IMR-90 (cell line): ENCODE measurements around the gene JMJD7. TPM values are rescaled to one million over a fixed set of nuclear protein-coding genes. Genes with fewer than 3 reads are reported as not detected.

Experiments used
- ATAC-seq: fragments of 200-7000 bp; cut with Tn5 transposase; 2 replicates; pipeline ENCODE4 v1.9.1; 2020; ENCODE audit warnings: low read depth, mild to moderate bottlenecking, moderate library complexity
- BruUV-seq: library from RNA; stranded (reverse); fragments of 400-500 nt; replicated peaks from 2 replicates; lab custom pipeline; 2021; lab: Mats Ljungman, UMichigan
- CTCF ChIA-PET: fragments of 300-600 bp; formaldehyde crosslinking; extraction: SDS; loops from one replicate; lab custom pipeline; 2021; ENCODE audit warnings: antibody characterized with exemption; lab: Yijun Ruan, JAX
- POLR2A ChIA-PET: fragments of 300-600 bp; sonication (Branson Sonifier 250); formaldehyde crosslinking; loops from one replicate; lab custom pipeline; 2022; ENCODE audit warnings: antibody characterized with exemption; ENCODE audit not compliant: unreplicated experiment; lab: Charles Lee
- DNase-seq: peaks from one replicate; pipeline ENCODE4 v3.0.0; 2013
- H2AFZ ChIP-seq: replicated peaks from 2 replicates; pipeline ENCODE3; 2013; ENCODE audit warnings: low read length, mild to moderate bottlenecking; ENCODE audit not compliant: poor library complexity
- H2AK5ac ChIP-seq: 2 replicates; pipeline ENCODE4 v1.6.1; 2013; ENCODE audit warnings: low read depth, low read length, inconsistent platforms
- H2AK9ac ChIP-seq: replicated peaks from 2 replicates; pipeline ENCODE3; 2013; ENCODE audit warnings: mild to moderate bottlenecking, low read depth, low read length, moderate library complexity; ENCODE audit not compliant: poor library complexity
- H2BK120ac ChIP-seq: 2 replicates; pipeline ENCODE4 v1.6.1; 2013; ENCODE audit warnings: low read depth, low read length, inconsistent platforms
- H2BK15ac ChIP-seq: 3 replicates; pipeline ENCODE4 v1.6.1; 2013; ENCODE audit warnings: low read depth, low read length, inconsistent platforms
- H2BK20ac ChIP-seq: 2 replicates; pipeline ENCODE4 v1.6.1; 2013; ENCODE audit warnings: low read depth, mild to moderate bottlenecking, inconsistent platforms, low read length, moderate library complexity
- H2BK5ac ChIP-seq: 2 replicates; pipeline ENCODE4 v1.6.1; 2013; ENCODE audit warnings: mild to moderate bottlenecking, low read depth, low read length, inconsistent platforms; ENCODE audit not compliant: poor library complexity, severe bottlenecking
- H3K14ac ChIP-seq: replicated peaks from 2 replicates; pipeline ENCODE4 v1.6.1; 2013; ENCODE audit warnings: low read depth, low read length, inconsistent platforms
- H3K18ac ChIP-seq: 2 replicates; pipeline ENCODE4 v1.6.1; 2013; ENCODE audit warnings: low read depth, low read length, control low read depth
- H3K23ac ChIP-seq: 2 replicates; pipeline ENCODE4 v1.6.1; 2013; ENCODE audit warnings: low read depth, low read length, inconsistent platforms
- H3K27ac ChIP-seq: 2 replicates; pipeline ENCODE4 v1.5.1; 2013; ENCODE audit warnings: mild to moderate bottlenecking, control low read depth, low read length; ENCODE audit not compliant: insufficient read depth
- H3K27me3 ChIP-seq: 2 replicates; pipeline ENCODE4 v1.6.1; 2013; ENCODE audit warnings: low read length; ENCODE audit not compliant: control insufficient read depth, insufficient read depth
- H3K36me3 ChIP-seq: 2 replicates; pipeline ENCODE4 v1.6.1; 2013; ENCODE audit warnings: low read length, mixed read lengths; ENCODE audit not compliant: control insufficient read depth, insufficient read depth
- H3K4ac ChIP-seq: 2 replicates; pipeline ENCODE4 v1.6.1; 2013; ENCODE audit warnings: low read depth, low read length, inconsistent platforms
- H3K4me1 ChIP-seq: 2 replicates; pipeline ENCODE4 v1.6.1; 2013; ENCODE audit warnings: low read length, mixed read lengths; ENCODE audit not compliant: control insufficient read depth, insufficient read depth
- H3K4me2 ChIP-seq: 2 replicates; pipeline ENCODE4 v1.6.1; 2013; ENCODE audit warnings: low read depth, mild to moderate bottlenecking, control low read depth, low read length, moderate library complexity
- H3K4me3 ChIP-seq: 2 replicates; pipeline ENCODE4 v1.5.1; 2013; ENCODE audit warnings: low read depth, mild to moderate bottlenecking, control low read depth, low read length, moderate library complexity; ENCODE audit not compliant: insufficient read depth
- H3K56ac ChIP-seq: 2 replicates; pipeline ENCODE4 v1.6.1; 2013; ENCODE audit warnings: low read length, inconsistent platforms; ENCODE audit not compliant: insufficient read depth; ENCODE audit errors: extremely low read depth
- H3K79me1 ChIP-seq, 2 experiments: 2 replicates each; pipeline ENCODE4 v1.6.1; 2013; ENCODE audit warnings: low read length in 2 of 2, inconsistent platforms in 1 of 2, low read depth in 1 of 2
- H3K9ac ChIP-seq: 2 replicates; pipeline ENCODE4 v1.6.1; 2013; ENCODE audit warnings: low read depth, low read length, control low read depth
- H3K9me1 ChIP-seq: 2 replicates; pipeline ENCODE4 v1.6.1; 2013; ENCODE audit warnings: low read length, inconsistent platforms; ENCODE audit not compliant: insufficient read depth
- H3K9me3 ChIP-seq: 2 replicates; pipeline ENCODE4 v1.6.1; 2013; ENCODE audit warnings: low read length; ENCODE audit not compliant: control insufficient read depth, insufficient read depth
- H4K20me1 ChIP-seq: 2 replicates; pipeline ENCODE4 v1.6.1; 2013; ENCODE audit warnings: low read length, inconsistent platforms; ENCODE audit not compliant: insufficient read depth
- H4K5ac ChIP-seq: 2 replicates; pipeline ENCODE4 v1.6.1; 2013; ENCODE audit warnings: mild to moderate bottlenecking, low read depth, low read length, control low read depth
- H4K8ac ChIP-seq, 2 experiments: 2 replicates each; pipeline ENCODE4 v1.6.1; 2013; ENCODE audit warnings: low read depth in 2 of 2, low read length in 2 of 2, control low read depth in 1 of 2, inconsistent platforms in 1 of 2
- H4K91ac ChIP-seq: 2 replicates; pipeline ENCODE4 v1.6.1; 2013; ENCODE audit warnings: low read depth, low read length, inconsistent platforms; ENCODE audit not compliant: insufficient read depth
- CHD1 ChIP-seq: IDR thresholded peaks from 2 replicates; pipeline ENCODE4 v1.6.1; 2012; ENCODE audit warnings: low read depth, low read length, improper control_type of control experiment
- ELK1 ChIP-seq: fragments of 150-350 bp; IDR thresholded peaks from 2 replicates; pipeline ENCODE4 v1.6.1; 2016; ENCODE audit warnings: low read depth, mild to moderate bottlenecking, low read length, moderate library complexity, borderline replicate concordance
- RCOR1 ChIP-seq: IDR thresholded peaks from 2 replicates; pipeline ENCODE4 v1.6.1; 2012; ENCODE audit warnings: mild to moderate bottlenecking, low read length, improper control_type of control experiment; ENCODE audit not compliant: insufficient replicate concordance
- WGBS, 2 experiments: methylation state at CpG; one replicate each; pipeline versions ENCODE4 v1.1.5 to v1.1.7; 2013; ENCODE audit warnings: missing lambda C conversion rate in 2 of 2; ENCODE audit not compliant: insufficient read length in 1 of 2; ENCODE audit errors: extremely low coverage in 2 of 2; 5-methylcytosine and 5-hydroxymethylcytosine counted together
- dilution Hi-C: fragments of 300-500 bp; cut with HindIII; formaldehyde crosslinking; loops from one replicate; pipeline ENCODE4 v1.14.3; 2018; ENCODE audit warnings: low sequenced_read_pairs; ENCODE audit not compliant: unreplicated experiment
- in situ Hi-C: fragments of 300-500 bp; cut with MboI; formaldehyde crosslinking; loops from 3 replicates; pipeline ENCODE4 v1.14.3; 2019; ENCODE audit warnings: low sequenced_read_pairs, inconsistent platforms, mixed read lengths
- intact Hi-C: fragments of 100-400 bp; cut with micrococcal nuclease; formaldehyde crosslinking; loops from 2 replicates; pipeline ENCODE4 v1.10.0; 2022
- polyA plus RNA-seq, 3 experiments: library from polyadenylated mRNA; depleted of rRNA; stranded (reverse); fragments of >200 nt; gene quantifications; 2 replicates each; pipeline ENCODE4 v1.2.3, GENCODE V29; 2012; ENCODE audit warnings: low replicate concordance in 1 of 3
- total RNA-seq: library from RNA; depleted of rRNA; stranded (reverse); fragments of >200 nt; gene quantifications from 2 replicates; pipeline ENCODE4 v1.2.3, GENCODE V29; 2012

The JMJD7 gene
- total and polyA plus RNA-seq, 2 of the 4 experiments (the other 2 are of a cell fraction), result 5.0 to 6.3 TPM

- Histone ChIP-seq H2AFZ (no peak overlapping the region), H3K56ac (no peak overlapping the region), H3K4me2 (no peak overlapping the region), H3K4ac (no peak overlapping the region), H3K9ac (no peak overlapping the region), H3K4me1 (peaks cover 27% of the 10 kb centered on the region), H2BK15ac (no peak overlapping the region), H3K9me1 (peaks cover 47% of the 10 kb centered on the region), H3K9me3 (no peaks in the 10 kb centered on the region), H2AK5ac (no peak overlapping the region), H4K8ac (no peak overlapping the region), H3K36me3 (no peaks in the 10 kb centered on the region), H4K91ac (no peak overlapping the region), H4K5ac (no peak overlapping the region), H3K23ac (no peak overlapping the region), H2BK20ac (no peak overlapping the region), H2AK9ac (no peak overlapping the region), H3K18ac (no peak overlapping the region), H3K14ac (no peak overlapping the region), H3K27me3 (no peaks in the 10 kb centered on the region), H3K27ac (no peak overlapping the region), H4K20me1 (0 out of 2 replicates have a peak, but pooled peaks cover 3% of the 10 kb centered on the region), H3K4me3 (no peak overlapping the region), H2BK120ac (no peak overlapping the region), H3K79me1 (peaks cover 48 to 87% of the 10 kb centered on the region in 2 experiments), H2BK5ac (no peak overlapping the region)
- CTCF ChIA-PET, result interaction anchor here (0.5 to 0.6 kb wide), 2 partner anchors 15 to 641 kb away, joined by 4 to 6 read pairs; no protein-coding TSS in a partner anchor
- ATAC-seq (no peak; the same call in 1 of the 2 replicates), DNase-seq (peak; percentile 52)
- TF ChIP-seq RCOR1 (no peak), ELK1 (no peak), CHD1 (no peak)
- no TSS peak for BruUV-seq
- intact Hi-C loops (no loop called here), dilution Hi-C loops (no loop called here), in situ Hi-C loops (no loop called here)
- no CpG with 5 or more reads among the region's 4 CpGs for WGBS, 2 experiments
- POLR2A ChIA-PET, result no interaction called here
Observed at GRCh38 chr15:41794081-41794480, 33.8 kb upstream of the JMJD7 start.
